T-helper 2 cell treated with Interferon-gamma antibody and Interleukin-4, amounts not matched to agents 5 μg/mL and 100 μg/mL, for 36 hours (primary cell): ENCODE results near the gene NOL11.
"Not testable (repeated sequence)": the region's sequence is repeated elsewhere in the genome, so short reads cannot be mapped to it uniquely, and the experiment has no call there.

ENCODE experiments used
- DNase-seq: peaks from one replicate; pipeline ENCODE4 v3.0.0; 2021; ENCODE audit warnings: low spot score
- H3K27ac Mint-ChIP-seq: one replicate; pipeline ENCODE4 v1.8.0; 2021; ENCODE audit warnings: mild to moderate bottlenecking, mixed read lengths
- H3K27me3 Mint-ChIP-seq: one replicate; pipeline ENCODE4 v1.8.0; 2021; ENCODE audit warnings: low read depth, mixed read lengths
- H3K36me3 Mint-ChIP-seq: one replicate; pipeline ENCODE4 v1.8.0; 2021; ENCODE audit warnings: low read depth, mixed read lengths
- H3K4me1 Mint-ChIP-seq: one replicate; pipeline ENCODE4 v1.8.0; 2021; ENCODE audit warnings: low read depth, mixed read lengths
- H3K4me3 Mint-ChIP-seq: one replicate; pipeline ENCODE4 v1.8.0; 2022; ENCODE audit warnings: mild to moderate bottlenecking, moderate library complexity, mixed read lengths
- H3K9me3 Mint-ChIP-seq: one replicate; pipeline ENCODE4 v1.8.0; 2021; ENCODE audit warnings: mixed read lengths

The NOL11 gene

GRCh38 chr17:67689534-67690177 lies 28.1 kb upstream of the NOL11 start:
- Mint-ChIP-seq H3K4me1 (no peaks in the 10 kb centered on the region), H3K4me3 (no peak overlapping the region), H3K36me3 (no peaks in the 10 kb centered on the region), H3K9me3 (no peaks in the 10 kb centered on the region), H3K27me3 (no peaks in the 10 kb centered on the region), H3K27ac (no peak overlapping the region)
- DNase-seq = peak; percentile 21

GRCh38 chr17:67693811-67694210 lies 23.9 kb upstream of the NOL11 start:
- Mint-ChIP-seq H3K36me3 (no peaks in the 10 kb centered on the region), H3K27me3 (no peaks in the 10 kb centered on the region), H3K4me3 (no peak overlapping the region), H3K9me3 (no peaks in the 10 kb centered on the region), H3K27ac (no peak overlapping the region), H3K4me1 (no peaks in the 10 kb centered on the region)
- DNase-seq = no peak

GRCh38 chr17:67696347-67696746 lies 21.4 kb upstream of the NOL11 start:
- Mint-ChIP-seq H3K4me1 (no peaks in the 10 kb centered on the region), H3K27ac (no peak overlapping the region), H3K36me3 (no peaks in the 10 kb centered on the region), H3K4me3 (no peak overlapping the region), H3K27me3 (peaks cover 2% of the 10 kb centered on the region), H3K9me3 (no peaks in the 10 kb centered on the region)
- no peak for DNase-seq

DNA sequence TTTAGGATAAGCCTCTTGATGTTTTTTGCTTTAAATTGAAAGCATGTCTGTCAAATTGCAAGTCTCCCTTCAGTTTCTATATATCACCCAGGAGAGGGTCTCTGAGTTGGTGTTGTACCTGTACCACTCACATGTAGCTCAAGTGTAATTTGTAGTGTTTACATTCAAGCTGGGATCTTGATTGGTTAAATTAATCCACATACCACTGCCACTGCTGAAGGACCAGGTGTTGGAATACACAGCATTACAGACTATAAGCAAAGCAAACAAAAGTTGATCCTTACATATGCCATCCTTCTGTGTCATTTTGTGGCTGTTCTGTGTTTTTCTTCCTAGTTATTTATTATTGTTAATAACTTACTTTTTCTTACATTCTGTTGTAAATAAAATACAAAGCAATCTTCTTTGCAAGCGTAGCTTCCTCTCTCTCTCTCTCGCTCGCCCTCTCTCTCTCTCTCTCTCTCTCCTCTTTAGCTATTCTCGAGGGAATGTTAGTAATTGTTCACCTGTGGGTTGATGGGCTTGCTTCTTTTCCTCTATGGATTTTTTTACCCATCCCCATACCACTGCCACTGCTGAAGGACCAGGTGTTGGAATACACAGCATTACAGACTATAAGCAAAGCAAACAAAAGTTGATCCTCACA lies 20.8 kb upstream of the NOL11 start:
- Mint-ChIP-seq H3K27me3 (peaks cover 2% of the 10 kb centered on the region), H3K9me3 (no peaks in the 10 kb centered on the region), H3K4me1 (no peaks in the 10 kb centered on the region), H3K36me3 (no peaks in the 10 kb centered on the region), H3K4me3 (no peak overlapping the region), H3K27ac (no peak overlapping the region)
- no peak for DNase-seq

- no peaks in the 10 kb centered on the region for H3K36me3 Mint-ChIP-seq
- no peak for DNase-seq
- no peaks in the 10 kb centered on the region for H3K4me1 Mint-ChIP-seq
- H3K27me3 Mint-ChIP-seq = peaks cover 2% of the 10 kb centered on the region
- no peaks in the 10 kb centered on the region for H3K9me3 Mint-ChIP-seq
- H3K27ac Mint-ChIP-seq = no peak overlapping the region
- no peak overlapping the region for H3K4me3 Mint-ChIP-seq
Observed at GRCh38 chr17:67700037-67700724, 17.6 kb upstream of the NOL11 start.

- Mint-ChIP-seq H3K4me1 (no peaks in the 10 kb centered on the region), H3K36me3 (no peaks in the 10 kb centered on the region), H3K9me3 (no peaks in the 10 kb centered on the region), H3K4me3 (no peak overlapping the region), H3K27me3 (peaks cover 2% of the 10 kb centered on the region), H3K27ac (no peak overlapping the region)
- no peak for DNase-seq
Observed at GRCh38 chr17:67700725-67701119, 17.0 kb upstream of the NOL11 start.

DNA sequence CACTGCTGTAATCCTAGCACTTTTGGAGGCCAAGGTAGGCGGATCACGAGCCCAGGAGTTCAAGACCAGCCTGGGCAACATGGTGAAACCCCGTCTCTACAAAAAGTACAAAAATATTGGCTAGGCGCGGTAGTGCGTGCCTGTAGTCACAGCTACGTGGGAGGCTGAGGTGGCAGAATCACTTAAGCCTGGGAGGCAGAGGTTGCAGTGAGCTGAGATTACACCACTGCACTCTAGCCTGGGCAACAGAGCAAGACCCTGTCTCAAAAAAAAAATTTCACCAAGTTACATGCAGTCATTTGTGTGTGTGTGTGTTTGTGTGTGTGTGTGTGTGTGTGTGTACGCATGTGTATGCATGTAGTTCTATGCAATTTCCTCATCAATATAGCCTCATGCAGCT lies 14.9 kb upstream of the NOL11 start:
- H3K27me3 Mint-ChIP-seq, H3K27ac Mint-ChIP-seq, H3K4me1 Mint-ChIP-seq, H3K4me3 Mint-ChIP-seq, H3K36me3 Mint-ChIP-seq, H3K9me3 Mint-ChIP-seq, DNase-seq: not testable (repeated sequence)

DNA sequence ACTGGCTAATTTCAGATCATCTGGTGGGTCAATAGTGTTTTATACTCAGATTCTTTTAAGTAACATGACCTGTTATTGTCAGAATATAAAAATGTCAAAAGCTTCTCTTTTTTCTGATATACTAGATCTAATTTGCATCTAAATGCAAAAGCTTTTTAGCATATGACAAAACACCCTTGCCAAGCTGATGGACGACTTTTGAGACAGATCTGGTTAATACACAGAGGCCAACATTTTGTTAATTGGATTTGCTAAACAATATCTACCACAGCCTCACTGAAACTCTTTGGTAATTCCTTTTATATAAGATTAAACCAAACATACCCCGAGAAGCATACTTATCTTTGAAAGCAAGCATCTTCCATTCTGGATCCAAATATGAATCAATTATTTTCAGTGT lies 10.3 kb upstream of the NOL11 start:
- Mint-ChIP-seq H3K9me3 (no peaks in the 10 kb centered on the region), H3K27ac (no peak overlapping the region), H3K27me3 (peaks cover 5% of the 10 kb centered on the region), H3K4me1 (no peaks in the 10 kb centered on the region), H3K36me3 (no peaks in the 10 kb centered on the region), H3K4me3 (no peak overlapping the region)
- DNase-seq = no peak

- peaks cover 6% of the 10 kb centered on the region for H3K27me3 Mint-ChIP-seq
- H3K4me3 Mint-ChIP-seq = no peak overlapping the region
- DNase-seq = no peak
- no peak overlapping the region for H3K27ac Mint-ChIP-seq
- no peaks in the 10 kb centered on the region for H3K9me3 Mint-ChIP-seq
- no peaks in the 10 kb centered on the region for H3K4me1 Mint-ChIP-seq
- H3K36me3 Mint-ChIP-seq = no peaks in the 10 kb centered on the region
Observed at GRCh38 chr17:67708378-67708777, 9.4 kb upstream of the NOL11 start.

GRCh38 chr17:67711916-67712315 lies 5.8 kb upstream of the NOL11 start:
- peaks cover 5% of the 10 kb centered on the region for H3K4me1 Mint-ChIP-seq
- no peak overlapping the region for H3K27ac Mint-ChIP-seq
- H3K36me3 Mint-ChIP-seq = no peaks in the 10 kb centered on the region
- no peaks in the 10 kb centered on the region for H3K9me3 Mint-ChIP-seq
- H3K4me3 Mint-ChIP-seq = no peak overlapping the region
- DNase-seq = no peak
- peaks cover 6% of the 10 kb centered on the region for H3K27me3 Mint-ChIP-seq

GRCh38 chr17:67712375-67712774 lies 5.4 kb upstream of the NOL11 start:
- Mint-ChIP-seq H3K36me3 (no peaks in the 10 kb centered on the region), H3K4me1 (peaks cover 8% of the 10 kb centered on the region), H3K9me3 (no peaks in the 10 kb centered on the region), H3K27me3 (peaks cover 6% of the 10 kb centered on the region), H3K4me3 (no peak overlapping the region), H3K27ac (no peak overlapping the region)
- no peak for DNase-seq

DNA sequence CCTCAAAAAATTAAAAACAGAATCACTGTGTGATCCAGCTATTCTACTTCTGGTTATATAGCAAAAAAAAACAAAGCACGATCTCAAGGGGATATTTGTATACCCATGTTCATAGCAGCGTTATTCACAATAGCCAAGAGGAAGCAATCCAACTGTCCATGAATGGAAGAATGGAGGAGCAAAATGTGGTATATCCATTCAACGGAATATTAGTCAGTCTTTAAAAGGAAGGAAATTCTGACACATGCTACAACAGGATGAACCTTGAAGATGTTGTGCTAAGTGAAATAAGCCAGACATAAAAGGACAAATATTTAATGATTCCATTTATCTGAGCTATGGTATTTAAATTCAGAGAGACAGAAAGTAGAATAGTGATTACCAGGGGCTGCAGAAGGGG lies 4.6 kb upstream of the NOL11 start:
- DNase-seq = no peak
- Mint-ChIP-seq H3K27me3 (peaks cover 5% of the 10 kb centered on the region), H3K36me3 (peaks cover 4% of the 10 kb centered on the region), H3K4me3 (no peak overlapping the region), H3K9me3 (no peaks in the 10 kb centered on the region), H3K4me1 (peaks cover 9% of the 10 kb centered on the region), H3K27ac (no peak overlapping the region)

- Mint-ChIP-seq H3K9me3 (no peaks in the 10 kb centered on the region), H3K27ac (no peak overlapping the region), H3K27me3 (peaks cover 2% of the 10 kb centered on the region), H3K4me1 (peaks cover 11% of the 10 kb centered on the region), H3K4me3 (peak overlapping the region; percentile 99), H3K36me3 (peaks cover 19% of the 10 kb centered on the region)
- no peak for DNase-seq
Observed at GRCh38 chr17:67716405-67716798, 1.3 kb upstream of the NOL11 start.

- peaks cover 11% of the 10 kb centered on the region for H3K4me1 Mint-ChIP-seq
- peak overlapping the region; percentile 98 for H3K27ac Mint-ChIP-seq
- H3K4me3 Mint-ChIP-seq = peak overlapping the region; percentile 99
- peaks cover 27% of the 10 kb centered on the region for H3K36me3 Mint-ChIP-seq
- peaks cover 2% of the 10 kb centered on the region for H3K27me3 Mint-ChIP-seq
- H3K9me3 Mint-ChIP-seq = no peaks in the 10 kb centered on the region
- no peak for DNase-seq
Observed at GRCh38 chr17:67717192-67717623, 528 bp upstream of the NOL11 start.
